HUES48 (cell line): ENCODE data around the gene PLA2G1B.

Experiments
- H3K27ac ChIP-seq: one replicate; pipeline ENCODE4 v1.7.0; 2013; ENCODE audit warnings: low read depth, low read length, inconsistent platforms
- H3K27me3 ChIP-seq: 2 replicates; pipeline ENCODE4 v1.6.1; 2013; ENCODE audit warnings: mild to moderate bottlenecking, low read length; ENCODE audit not compliant: control insufficient read depth, insufficient read depth
- H3K36me3 ChIP-seq: 2 replicates; pipeline ENCODE4 v1.6.1; 2013; ENCODE audit warnings: low read length; ENCODE audit not compliant: control insufficient read depth, insufficient read depth
- H3K4me1 ChIP-seq: 2 replicates; pipeline ENCODE4 v1.6.1; 2013; ENCODE audit warnings: mild to moderate bottlenecking, low read length; ENCODE audit not compliant: control insufficient read depth, insufficient read depth
- H3K4me3 ChIP-seq: 2 replicates; pipeline ENCODE4 v1.5.1; 2013; ENCODE audit warnings: mild to moderate bottlenecking, low read depth, low read length
- H3K9ac ChIP-seq: 2 replicates; pipeline ENCODE4 v1.6.1; 2013; ENCODE audit warnings: mild to moderate bottlenecking, low read depth, low read length, moderate library complexity
- H3K9me3 ChIP-seq: 2 replicates; pipeline ENCODE4 v1.6.1; 2013; ENCODE audit warnings: low read length; ENCODE audit not compliant: control insufficient read depth, insufficient read depth

Gene PLA2G1B

DNA sequence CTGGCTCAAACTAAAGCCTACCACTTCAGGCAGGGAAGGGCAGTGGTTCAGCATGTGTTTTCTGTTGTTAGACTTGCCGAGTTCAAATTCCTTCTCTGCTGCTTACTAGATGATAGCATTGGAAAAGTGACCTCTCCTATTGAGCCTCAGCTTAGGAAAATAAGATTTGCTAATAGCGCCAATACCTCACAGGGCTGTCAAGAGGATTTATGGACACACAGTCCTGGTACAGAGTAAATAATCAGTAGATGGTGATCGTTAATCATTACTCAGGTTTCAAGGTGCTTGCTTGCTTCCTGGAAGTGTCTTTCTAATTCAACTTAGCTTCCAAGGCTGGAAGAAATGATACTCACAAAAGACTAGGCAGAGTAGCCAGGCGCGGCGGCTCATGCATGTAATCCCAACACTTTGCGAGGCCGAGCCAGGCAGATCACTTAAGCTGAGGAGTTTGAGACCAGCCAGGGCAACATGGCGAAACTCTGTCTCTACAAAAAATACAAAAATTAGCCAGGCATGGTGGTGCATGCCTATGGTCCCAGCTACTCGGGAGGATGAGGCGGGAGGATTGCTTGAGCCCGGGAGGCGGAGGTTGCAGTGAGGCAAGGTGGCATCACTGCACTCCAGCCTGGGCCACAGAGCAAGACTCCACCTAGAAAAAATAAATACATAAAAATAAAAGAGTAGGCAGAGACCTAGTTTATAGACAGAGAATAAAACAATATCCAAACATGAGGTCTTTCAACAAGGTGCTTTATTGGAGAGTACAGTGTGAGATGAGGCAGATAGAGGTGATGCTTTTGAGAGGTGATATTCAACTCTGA lies 6.0 kb downstream of the PLA2G1B start:
- Histone ChIP-seq H3K27me3 (no peaks in the 10 kb centered on the region), H3K4me3 (no peak overlapping the region), H3K36me3 (no peaks in the 10 kb centered on the region), H3K9me3 (no peaks in the 10 kb centered on the region), H3K4me1 (peaks cover 6% of the 10 kb centered on the region), H3K9ac (no peak overlapping the region), H3K27ac (no peak overlapping the region)

DNA sequence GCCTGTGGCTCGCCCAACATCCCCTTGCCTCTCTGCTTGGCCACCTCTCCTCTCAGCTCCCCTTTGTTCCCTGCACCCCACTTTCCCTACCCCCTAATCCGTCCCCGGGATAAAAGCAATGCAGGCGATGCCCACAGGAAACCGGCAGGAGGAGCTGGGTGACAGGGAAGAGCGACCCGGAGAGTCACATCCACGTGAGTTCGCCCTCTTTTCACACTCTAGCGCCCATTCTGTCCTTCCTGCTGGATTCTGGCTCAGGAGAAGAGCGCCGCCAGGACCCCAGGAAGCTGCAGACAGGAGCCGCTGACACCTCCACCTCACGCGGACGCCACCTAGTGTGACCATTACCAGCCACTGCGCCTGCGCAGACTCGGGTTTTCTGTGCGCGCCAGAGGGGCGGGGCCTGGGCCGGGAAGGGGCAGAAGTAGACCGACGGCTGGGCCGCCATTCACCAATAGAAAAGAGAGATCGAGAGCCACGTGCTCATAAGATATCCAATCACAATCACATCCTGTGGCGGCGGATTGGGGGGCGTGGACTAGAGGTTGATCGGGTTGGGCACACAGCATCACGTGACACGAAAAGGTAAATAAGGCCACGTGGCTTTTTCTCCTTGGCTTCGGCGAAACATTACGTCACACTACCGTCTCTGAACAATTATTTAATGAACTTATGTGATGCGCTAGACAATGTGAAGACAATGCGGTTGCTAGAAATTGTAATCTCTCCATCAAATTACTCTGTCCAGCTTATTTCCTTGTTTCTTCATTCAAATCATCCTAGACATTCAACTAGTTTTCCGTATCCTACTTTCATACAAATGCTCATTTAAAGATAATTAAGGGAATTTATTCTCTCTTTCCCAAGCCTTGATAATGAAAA lies 10.1 kb downstream of the PLA2G1B start:
- peak overlapping the region; percentile 67 for H3K4me3 ChIP-seq
- peak overlapping the region; percentile 64 for H3K9ac ChIP-seq
- H3K36me3 ChIP-seq, result no peaks in the 10 kb centered on the region
- no peaks in the 10 kb centered on the region for H3K27me3 ChIP-seq
- peak overlapping the region; percentile 79 for H3K27ac ChIP-seq
- H3K9me3 ChIP-seq, result no peaks in the 10 kb centered on the region
- H3K4me1 ChIP-seq, result peaks cover 7% of the 10 kb centered on the region

DNA sequence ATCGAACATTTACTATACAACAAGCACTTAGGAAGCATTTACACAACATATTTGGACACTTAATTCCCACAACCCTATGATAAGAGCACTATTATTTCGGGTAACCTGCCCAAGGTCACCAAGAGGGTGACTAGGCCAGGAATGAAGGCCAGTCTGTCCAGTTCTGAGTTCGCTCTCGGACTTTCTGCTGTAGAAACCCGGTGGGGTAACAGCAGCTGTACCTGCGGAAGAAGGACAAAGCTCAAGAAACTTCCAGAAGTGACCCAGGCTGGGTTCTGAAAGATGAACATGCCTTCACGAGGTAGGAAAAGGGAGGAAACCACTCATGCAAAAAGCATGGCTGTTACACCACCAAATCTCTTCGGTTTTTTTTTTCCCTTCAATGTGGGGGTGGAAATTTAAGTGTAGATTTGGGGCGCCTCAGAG lies 10.8 kb downstream of the PLA2G1B start:
- H3K27me3 ChIP-seq, result no peaks in the 10 kb centered on the region
- peak overlapping the region; percentile 64 for H3K9ac ChIP-seq
- peak overlapping the region; percentile 79 for H3K27ac ChIP-seq
- peak overlapping the region; percentile 67 for H3K4me3 ChIP-seq
- no peaks in the 10 kb centered on the region for H3K36me3 ChIP-seq
- H3K9me3 ChIP-seq, result no peaks in the 10 kb centered on the region
- H3K4me1 ChIP-seq, result peaks cover 7% of the 10 kb centered on the region

DNA sequence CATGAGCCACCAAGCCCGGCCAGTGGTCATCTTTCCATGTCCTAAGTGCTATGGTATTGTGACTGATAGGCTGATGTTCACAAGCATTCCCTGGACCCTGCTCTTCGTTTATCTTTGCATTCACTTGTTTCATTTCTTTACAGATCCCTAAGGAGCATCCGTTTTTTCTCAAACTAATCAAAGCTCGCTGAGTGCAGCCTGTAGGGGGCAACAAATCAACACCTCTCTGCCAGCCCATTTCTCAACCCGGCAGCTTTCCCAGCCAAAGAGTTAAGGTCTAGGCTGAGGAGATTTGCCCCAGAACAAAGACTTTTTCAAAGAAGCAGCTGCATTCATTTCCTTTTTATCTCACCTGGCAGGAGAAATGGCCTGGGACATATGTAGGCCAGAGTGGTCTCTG lies 13.4 kb downstream of the PLA2G1B start:
- no peak overlapping the region for H3K27ac ChIP-seq
- H3K9ac ChIP-seq, result no peak overlapping the region
- H3K9me3 ChIP-seq, result no peaks in the 10 kb centered on the region
- no peak overlapping the region for H3K4me3 ChIP-seq
- H3K36me3 ChIP-seq, result no peaks in the 10 kb centered on the region
- peaks cover 7% of the 10 kb centered on the region for H3K4me1 ChIP-seq
- no peaks in the 10 kb centered on the region for H3K27me3 ChIP-seq

DNA sequence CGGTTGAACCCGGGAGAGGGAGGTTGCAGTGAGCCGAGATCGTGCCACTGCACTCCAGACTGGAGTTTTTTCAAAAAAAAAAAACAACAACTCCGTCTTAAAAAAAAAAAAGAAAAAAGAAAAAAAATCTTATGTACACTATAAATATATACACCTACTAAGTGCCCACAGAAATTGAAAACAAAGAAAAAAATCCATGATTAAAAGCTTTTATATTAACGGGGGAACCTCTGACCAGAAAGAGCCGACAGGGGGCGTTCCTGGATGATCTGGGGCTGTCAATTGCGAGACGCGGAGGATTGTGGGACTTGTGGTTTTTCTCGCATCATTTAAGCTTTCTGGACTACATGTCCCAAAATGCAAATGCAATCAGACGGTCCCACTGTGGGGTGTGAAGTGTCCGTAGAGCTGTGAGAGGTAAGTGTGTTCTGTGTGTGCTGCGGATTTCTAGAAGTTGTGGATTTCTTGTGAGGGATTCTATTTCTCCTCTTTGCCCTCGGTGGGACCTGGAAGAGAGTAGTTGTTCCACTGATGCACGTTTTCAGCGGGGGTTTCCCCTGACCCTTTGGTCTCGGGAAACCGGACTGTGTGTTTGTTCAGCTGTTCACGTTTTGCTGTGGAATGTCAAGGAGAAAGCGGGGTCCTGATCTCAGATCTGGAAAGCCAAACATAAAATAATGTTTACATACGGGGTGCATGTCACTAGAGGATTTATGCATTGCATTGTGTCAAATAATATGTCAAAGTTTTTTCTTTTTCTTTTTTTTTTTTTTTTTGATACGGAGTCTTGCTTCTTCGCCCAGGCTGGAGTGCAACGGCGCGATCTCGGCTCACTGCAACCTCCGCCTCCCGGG lies 25.4 kb downstream of the PLA2G1B start, which contains the start of gene SIRT4:
Gene SIRT4, plus strand, starts transcription at position 360 of the 854 bp plus-strand sequence. CDS start 1,241 bp downstream, outside the sequence.
- H3K27ac ChIP-seq, result peak within 1 kb of the TSS; percentile 46
- no peaks in the 10 kb centered on the region for H3K36me3 ChIP-seq
- H3K4me1 ChIP-seq, result no peaks in the 10 kb centered on the region
- H3K4me3 ChIP-seq, result peak within 1 kb of the TSS; percentile 77
- no peaks in the 10 kb centered on the region for H3K27me3 ChIP-seq
- H3K9me3 ChIP-seq, result no peaks in the 10 kb centered on the region
- H3K9ac ChIP-seq, result peak within 1 kb of the TSS; percentile 88

DNA sequence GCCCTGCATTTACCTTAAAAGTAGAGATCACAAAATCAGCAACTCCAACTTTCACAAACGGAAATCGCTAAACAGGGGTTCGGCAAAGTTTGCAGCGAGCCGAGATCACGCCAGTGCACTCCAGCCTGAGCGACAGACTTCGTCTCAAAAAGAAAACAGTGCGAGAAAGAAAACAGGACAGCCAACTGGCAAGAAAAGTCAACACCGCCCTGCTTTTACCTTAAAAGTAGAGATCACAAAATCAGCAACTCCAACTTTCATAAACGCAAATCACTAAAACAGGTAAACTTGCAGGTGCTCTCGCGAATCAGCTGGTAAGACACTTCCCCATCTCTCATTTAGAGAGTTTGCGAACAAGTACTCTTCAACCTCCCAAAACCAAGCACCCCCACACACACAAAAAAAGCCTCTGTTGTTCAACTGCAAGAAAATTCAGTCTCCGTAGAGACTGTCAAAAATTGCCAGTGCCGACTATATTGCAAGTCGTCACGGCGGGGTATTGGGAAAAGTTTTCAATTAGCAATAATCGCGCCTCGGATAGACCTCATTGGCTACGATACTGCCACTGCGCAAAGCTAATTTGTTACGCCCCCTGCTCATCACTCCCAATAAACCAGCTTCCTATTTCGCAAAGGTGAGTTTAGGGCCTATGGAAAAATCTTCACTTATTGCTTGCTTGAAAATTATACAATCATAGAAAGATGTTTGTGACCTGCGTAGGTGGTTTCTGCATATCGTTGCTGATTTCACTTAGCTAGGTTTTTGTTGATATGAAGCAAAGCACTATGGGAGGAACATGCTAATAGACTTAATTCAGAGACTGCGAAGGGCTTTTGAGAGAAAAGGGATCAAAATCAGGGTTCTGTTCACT lies 34.7 kb downstream of the PLA2G1B start, which contains the start of gene RNU4-1:
Gene RNU4-1, minus strand, starts transcription at position 577 of the 871 bp plus-strand sequence.
- H3K36me3 ChIP-seq, result no peaks in the 10 kb centered on the region
- H3K4me3 ChIP-seq, result peak within 1 kb of the TSS; percentile 66
- H3K27me3 ChIP-seq, result no peaks in the 10 kb centered on the region
- peaks cover 13% of the 10 kb centered on the region for H3K4me1 ChIP-seq
- peak within 1 kb of the TSS; percentile 99 for H3K27ac ChIP-seq
- H3K9me3 ChIP-seq, result no peaks in the 10 kb centered on the region
- peak within 1 kb of the TSS; percentile 98 for H3K9ac ChIP-seq

DNA sequence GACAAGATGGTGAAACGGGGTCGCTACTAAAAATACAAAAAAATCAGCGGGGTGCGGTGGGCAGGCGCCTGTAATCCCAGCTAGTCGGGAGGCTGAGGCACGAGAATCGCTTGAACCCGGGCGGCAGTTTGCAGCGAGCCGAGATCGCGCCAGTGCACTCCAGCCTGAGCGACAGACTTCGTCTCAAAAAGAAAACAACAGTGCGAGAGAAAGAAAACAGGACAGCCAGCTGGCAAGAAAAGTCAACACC lies 35.2 kb downstream of the PLA2G1B start:
- Histone ChIP-seq H3K4me3 (peak overlapping the region; percentile 66), H3K27ac (peak overlapping the region; percentile 99), H3K4me1 (peaks cover 13% of the 10 kb centered on the region), H3K27me3 (no peaks in the 10 kb centered on the region), H3K36me3 (no peaks in the 10 kb centered on the region), H3K9ac (peak overlapping the region; percentile 95), H3K9me3 (no peaks in the 10 kb centered on the region)

DNA sequence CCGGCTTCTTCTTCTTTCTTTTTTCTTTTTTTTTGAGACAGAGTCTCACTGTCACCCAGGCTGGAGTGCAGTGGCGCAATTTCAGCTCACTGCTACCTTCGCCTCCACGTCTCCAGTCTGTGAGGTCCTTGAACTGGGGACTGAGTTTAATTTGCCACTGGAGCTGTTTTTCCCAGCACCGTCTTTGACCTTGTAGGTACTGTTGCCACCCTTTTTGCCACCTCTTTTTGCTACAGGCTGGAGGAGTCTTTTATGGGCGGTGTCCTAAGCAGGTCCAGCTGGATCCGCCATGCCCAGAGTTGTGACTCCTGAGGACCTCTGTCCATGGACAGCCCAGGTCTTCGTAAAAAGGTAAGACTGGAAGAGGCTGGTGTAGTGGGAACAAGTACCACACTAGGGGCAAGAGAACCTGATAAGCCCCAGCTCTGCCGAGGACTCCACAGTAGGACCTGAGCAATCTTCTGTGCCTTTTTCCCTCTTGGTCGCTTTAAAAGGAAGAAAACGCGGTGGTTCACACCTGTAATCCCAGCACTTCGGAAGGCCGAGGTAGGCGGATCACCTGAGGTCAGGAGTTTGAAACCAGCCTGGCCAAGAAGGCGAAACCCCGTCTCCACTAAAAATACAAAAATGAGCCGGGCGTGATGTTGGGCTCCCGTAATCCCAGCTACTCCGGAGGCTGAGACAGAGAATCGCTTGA lies 36.8 kb downstream of the PLA2G1B start:
- H3K36me3 ChIP-seq, result no peaks in the 10 kb centered on the region
- H3K27me3 ChIP-seq, result no peaks in the 10 kb centered on the region
- H3K9me3 ChIP-seq, result no peaks in the 10 kb centered on the region
- H3K9ac ChIP-seq, result peak overlapping the region; percentile 36; the same call in 1 of the 2 replicates
- peaks cover 17% of the 10 kb centered on the region for H3K4me1 ChIP-seq
- peak overlapping the region; percentile 22 for H3K4me3 ChIP-seq
- peak overlapping the region; percentile 99 for H3K27ac ChIP-seq

DNA sequence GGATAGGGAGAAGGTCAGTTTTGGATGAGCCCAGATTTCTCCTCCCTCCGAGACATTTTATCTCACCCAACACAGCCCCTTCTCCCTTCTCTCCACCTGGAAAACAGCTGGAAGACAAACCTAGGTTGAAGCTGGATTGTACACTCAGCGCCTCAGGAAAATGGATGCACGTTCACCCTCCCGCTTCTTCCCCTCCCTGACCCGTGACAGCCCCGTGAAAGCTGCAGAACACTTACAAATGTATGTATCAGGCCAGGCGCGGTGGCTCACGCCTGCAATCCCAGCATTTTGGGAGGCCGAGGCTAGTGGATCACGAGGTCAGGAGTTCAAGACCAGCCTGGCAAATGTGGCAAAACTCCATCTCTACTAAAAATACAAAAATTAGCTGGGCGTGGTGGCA lies 40.1 kb downstream of the PLA2G1B start:
- H3K9me3 ChIP-seq, result no peaks in the 10 kb centered on the region
- no peak overlapping the region for H3K27ac ChIP-seq
- no peak overlapping the region for H3K4me3 ChIP-seq
- peaks cover 10% of the 10 kb centered on the region for H3K4me1 ChIP-seq
- H3K9ac ChIP-seq, result no peak overlapping the region
- no peaks in the 10 kb centered on the region for H3K36me3 ChIP-seq
- H3K27me3 ChIP-seq, result no peaks in the 10 kb centered on the region
